Adipocyte (in vitro differentiated cells): ENCODE results near the gene ARHGAP25.

Experiments
- DNase-seq: peaks from one replicate; pipeline ENCODE4 v3.0.0-alpha.2; 2015; ENCODE audit warnings: low read depth
- H3K27me3 ChIP-seq: replicated peaks from 2 replicates; pipeline ENCODE4 v1.7.0; 2013; ENCODE audit warnings: mild to moderate bottlenecking, low read length, moderate library complexity; ENCODE audit not compliant: control insufficient read depth, insufficient read depth
- H3K36me3 ChIP-seq: 2 replicates; pipeline ENCODE4 v1.7.0; 2013; ENCODE audit warnings: low read length, mild to moderate bottlenecking, moderate library complexity; ENCODE audit not compliant: control insufficient read depth, insufficient read depth, severe bottlenecking
- H3K4me1 ChIP-seq: 2 replicates; pipeline ENCODE4 v1.7.0; 2013; ENCODE audit warnings: mild to moderate bottlenecking, low read length, moderate library complexity; ENCODE audit not compliant: control insufficient read depth, insufficient read depth
- H3K4me3 ChIP-seq: 2 replicates; pipeline ENCODE4 v1.7.0; 2013; ENCODE audit warnings: mild to moderate bottlenecking, low read length, moderate library complexity
- H3K9ac ChIP-seq: 2 replicates; pipeline ENCODE4 v1.7.0; 2013; ENCODE audit warnings: mild to moderate bottlenecking, low read length, moderate library complexity
- H3K9me3 ChIP-seq: 2 replicates; pipeline ENCODE4 v1.7.0; 2013; ENCODE audit warnings: mild to moderate bottlenecking, low read length, moderate library complexity; ENCODE audit not compliant: control insufficient read depth

ARHGAP25 gene

GRCh38 chr2:68734688-68735525, at the start of gene ARHGAP25:
ARHGAP25 (plus strand) TSS chr2:68734811; CDS start chr2:68735200, 389 bp downstream.
- Histone ChIP-seq H3K4me1 (no peaks in the 10 kb centered on the region), H3K9ac (no peak within 1 kb of the TSS), H3K36me3 (no peaks in the 10 kb centered on the region), H3K27me3 (peaks cover 13% of the 10 kb centered on the region), H3K4me3 (no peak within 1 kb of the TSS), H3K9me3 (no peaks in the 10 kb centered on the region)
- no peak for DNase-seq

- Histone ChIP-seq H3K9me3 (no peaks in the 10 kb centered on the region), H3K27me3 (no peaks in the 10 kb centered on the region), H3K4me3 (no peak overlapping the region), H3K9ac (no peak overlapping the region), H3K36me3 (no peaks in the 10 kb centered on the region), H3K4me1 (no peaks in the 10 kb centered on the region)
- DNase-seq: no peak
These were observed 48.4 kb upstream of the ARHGAP25 start for GRCh38 chr2:68686178-68686577.

GRCh38 chr2:68687018-68687417, 47.6 kb upstream of the ARHGAP25 start:
- Histone ChIP-seq H3K36me3 (no peaks in the 10 kb centered on the region), H3K4me3 (no peak overlapping the region), H3K9me3 (no peaks in the 10 kb centered on the region), H3K4me1 (no peaks in the 10 kb centered on the region), H3K27me3 (peaks cover 6% of the 10 kb centered on the region), H3K9ac (no peak overlapping the region)
- no peak for DNase-seq

- Histone ChIP-seq H3K27me3 (peaks cover 9% of the 10 kb centered on the region), H3K4me3 (no peak overlapping the region), H3K36me3 (no peaks in the 10 kb centered on the region), H3K4me1 (no peaks in the 10 kb centered on the region), H3K9me3 (no peaks in the 10 kb centered on the region), H3K9ac (no peak overlapping the region)
- DNase-seq: no peak
These were observed 44.8 kb upstream of the ARHGAP25 start for GRCh38 chr2:68689553-68690537.

GRCh38 chr2:68690851-68691250, 43.8 kb upstream of the ARHGAP25 start:
- no peaks in the 10 kb centered on the region for H3K4me1 ChIP-seq
- H3K9me3 ChIP-seq: peaks cover 2% of the 10 kb centered on the region
- H3K9ac ChIP-seq: no peak overlapping the region
- H3K27me3 ChIP-seq: peaks cover 9% of the 10 kb centered on the region
- H3K4me3 ChIP-seq: no peak overlapping the region
- no peak for DNase-seq
- H3K36me3 ChIP-seq: no peaks in the 10 kb centered on the region

GRCh38 chr2:68692511-68692910, 42.1 kb upstream of the ARHGAP25 start:
- Histone ChIP-seq H3K4me1 (no peaks in the 10 kb centered on the region), H3K9ac (no peak overlapping the region), H3K9me3 (peaks cover 14% of the 10 kb centered on the region), H3K36me3 (no peaks in the 10 kb centered on the region), H3K27me3 (peaks cover 9% of the 10 kb centered on the region), H3K4me3 (no peak overlapping the region)
- no peak for DNase-seq

- H3K9me3 ChIP-seq: peaks cover 18% of the 10 kb centered on the region
- H3K36me3 ChIP-seq: no peaks in the 10 kb centered on the region
- H3K4me1 ChIP-seq: no peaks in the 10 kb centered on the region
- no peak for DNase-seq
- no peak overlapping the region for H3K4me3 ChIP-seq
- no peak overlapping the region for H3K9ac ChIP-seq
- H3K27me3 ChIP-seq: peaks cover 9% of the 10 kb centered on the region
These were observed 40.7 kb upstream of the ARHGAP25 start for GRCh38 chr2:68693951-68694350.

GRCh38 chr2:68695971-68696370, 38.6 kb upstream of the ARHGAP25 start:
- Histone ChIP-seq H3K4me1 (no peaks in the 10 kb centered on the region), H3K9ac (no peak overlapping the region), H3K9me3 (peaks cover 29% of the 10 kb centered on the region), H3K4me3 (no peak overlapping the region), H3K27me3 (peaks cover 9% of the 10 kb centered on the region), H3K36me3 (no peaks in the 10 kb centered on the region)
- no peak for DNase-seq

GRCh38 chr2:68696554-68696953, 38.1 kb upstream of the ARHGAP25 start:
- H3K9ac ChIP-seq: no peak overlapping the region
- H3K27me3 ChIP-seq: peaks cover 7% of the 10 kb centered on the region
- no peaks in the 10 kb centered on the region for H3K4me1 ChIP-seq
- H3K4me3 ChIP-seq: no peak overlapping the region
- no peak for DNase-seq
- peaks cover 29% of the 10 kb centered on the region for H3K9me3 ChIP-seq
- H3K36me3 ChIP-seq: no peaks in the 10 kb centered on the region

- Histone ChIP-seq H3K4me1 (no peaks in the 10 kb centered on the region), H3K4me3 (no peak overlapping the region), H3K9me3 (peaks cover 29% of the 10 kb centered on the region), H3K36me3 (no peaks in the 10 kb centered on the region), H3K27me3 (no peaks in the 10 kb centered on the region), H3K9ac (no peak overlapping the region)
- DNase-seq: no peak
These were observed 35.8 kb upstream of the ARHGAP25 start for GRCh38 chr2:68698567-68699377.
